Panc1 (cell line): ENCODE results near the gene FPGS. TPM values are rescaled to one million over a fixed set of nuclear protein-coding genes. Genes with fewer than 3 reads are reported as not detected.

Source experiments
- ATAC-seq: fragments of 200-7000 bp; cut with Tn5 transposase; 2 replicates; pipeline ENCODE4 v1.9.1; 2020; ENCODE audit warnings: mild to moderate bottlenecking, moderate library complexity
- BruUV-seq: library from RNA; stranded (reverse); fragments of 400-500 nt; replicated peaks from 2 replicates; lab custom pipeline; 2021; lab: Mats Ljungman, UMichigan
- CTCF ChIA-PET: fragments of 300-600 bp; sonication (Branson Sonifier 250); formaldehyde crosslinking; loops from one replicate; lab custom pipeline; 2022; ENCODE audit warnings: antibody characterized with exemption; lab: Charles Lee
- POLR2A ChIA-PET: fragments of 300-600 bp; sonication (Branson Sonifier 250); formaldehyde crosslinking; loops from one replicate; lab custom pipeline; 2022; ENCODE audit warnings: antibody characterized with exemption; lab: Charles Lee
- DNase-seq: peaks from one replicate; pipeline ENCODE4 v3.0.0-alpha.2; 2010; ENCODE audit warnings: low read depth, low spot score
- H3K27ac ChIP-seq: 2 replicates; pipeline ENCODE4 v1.5.1; 2011; ENCODE audit warnings: mild to moderate bottlenecking, low read length, inconsistent platforms
- H3K27me3 ChIP-seq: fragments of 200-500 bp; sonication (Bioruptor generic); 2 replicates; pipeline ENCODE4 v1.6.0; 2014; ENCODE audit warnings: low read length, inconsistent platforms; ENCODE audit not compliant: control insufficient read depth, insufficient read depth
- H3K36me3 ChIP-seq: fragments of 200-500 bp; sonication (Bioruptor generic); 2 replicates; pipeline ENCODE4 v1.5.1; 2014; ENCODE audit warnings: inconsistent platforms, mild to moderate bottlenecking, low read length, moderate library complexity; ENCODE audit not compliant: control insufficient read depth, insufficient read depth
- H3K4me1 ChIP-seq: 2 replicates; pipeline ENCODE4 v1.5.1; 2011; ENCODE audit warnings: inconsistent platforms, mild to moderate bottlenecking, low read length, moderate library complexity; ENCODE audit not compliant: control insufficient read depth, insufficient read depth
- H3K4me3 ChIP-seq, 2 experiments: 2 replicates each; pipeline ENCODE4 v1.5.1; 2011 to 2012; ENCODE audit warnings: low read depth in 2 of 2, low read length in 2 of 2, mild to moderate bottlenecking in 2 of 2, inconsistent platforms in 1 of 2, moderate library complexity in 1 of 2
- H3K9me3 ChIP-seq: fragments of 200-500 bp; sonication (Bioruptor generic); 2 replicates; pipeline ENCODE4 v1.5.1; 2014; ENCODE audit warnings: low read depth, mild to moderate bottlenecking, inconsistent platforms, low read length, moderate library complexity; ENCODE audit not compliant: control insufficient read depth, insufficient read depth
- CTCF ChIP-seq: fragments of 450-650 bp; IDR thresholded peaks from 2 replicates; pipeline ENCODE4 v1.5.1; 2017; ENCODE audit warnings: mild to moderate bottlenecking
- POLR2AphosphoS5 ChIP-seq: IDR thresholded peaks from 2 replicates; pipeline ENCODE4 v1.6.1; 2012; ENCODE audit warnings: mild to moderate bottlenecking, low read depth, low read length, moderate library complexity
- REST ChIP-seq, 2 experiments: IDR thresholded peaks; 2 replicates each; pipeline ENCODE4 v1.6.1; 2011 to 2012; ENCODE audit warnings: low read depth in 2 of 2, control low read depth in 1 of 2, low read length in 1 of 2, mild to moderate bottlenecking in 1 of 2, moderate library complexity in 1 of 2; ENCODE audit not compliant: insufficient read depth in 1 of 2
- SIN3A ChIP-seq: IDR thresholded peaks from 2 replicates; pipeline ENCODE4 v1.6.1; 2012; ENCODE audit warnings: low read depth, mild to moderate bottlenecking, low read length, moderate library complexity, borderline replicate concordance; ENCODE audit not compliant: insufficient read depth
- TCF7L2 ChIP-seq: IDR thresholded peaks from 2 replicates; pipeline ENCODE4 v1.6.1; 2011; ENCODE audit warnings: mild to moderate bottlenecking, low read depth, low read length, inconsistent platforms
- in situ Hi-C: cut with HindIII; loops from 2 replicates; pipeline ENCODE4 v1.10.0; 2016; ENCODE audit warnings: low sequenced_read_pairs, low pct_unique_long_range_greater_than_20kb
- intact Hi-C: fragments of 100-400 bp; cut with micrococcal nuclease; formaldehyde crosslinking; loops from one replicate; pipeline ENCODE4 v1.10.0; 2022; ENCODE audit not compliant: unreplicated experiment
- total RNA-seq: library from RNA; stranded (reverse); gene quantifications from one replicate; pipeline ENCODE4 v1.2.1, GENCODE V29; 2021; ENCODE audit not compliant: unreplicated experiment

FPGS gene
- total RNA-seq, 1 experiment from 2014 or later, result 56.5 TPM

- Histone ChIP-seq H3K36me3 (no peaks in the 10 kb centered on the region), H3K27ac (peak overlapping the region; percentile 91), H3K27me3 (no peaks in the 10 kb centered on the region), H3K4me1 (peaks cover 12% of the 10 kb centered on the region), H3K9me3 (no peaks in the 10 kb centered on the region), H3K4me3 (peak overlapping the region; percentile 80 to 81)
- ChIA-PET POLR2A (interaction anchor here (0.6 kb wide), 1 partner anchor 69 kb away, joined by 3 read pairs; the partner anchor contains the start of gene TOR2A), CTCF (no interaction called here)
- DNase-seq (no peak), ATAC-seq (0 out of 2 replicates have a peak, but pooled peaks have one; percentile 23)
- in situ Hi-C loops, result no loop called here
- TF ChIP-seq REST (IDR thresholded peaks at IDR 0.05; ENCODE audit: insufficient read depth in 1 of 2, low read depth in 2 of 2, low read length in 1 of 2) (no peak), TCF7L2 (no peak)
- intact Hi-C loops, result loop anchor here (10.0 kb wide), 1 partner anchor 71 kb away; the partner anchor contains the start of gene AK1
- TSS peak; percentile 81 for BruUV-seq
These were observed 1.0 kb downstream of the FPGS start for GRCh38 chr9:127803507-127804352.

- ChIA-PET POLR2A (interaction anchor here (0.6 kb wide), 1 partner anchor 35 kb away, joined by 4 read pairs; no protein-coding TSS in a partner anchor), CTCF (interaction anchor here (0.6 kb wide), 1 partner anchor 19 kb away, joined by 4 read pairs; no protein-coding TSS in a partner anchor)
- no peaks in the 10 kb centered on the region for H3K27me3 ChIP-seq
- H3K27ac ChIP-seq, result no peak overlapping the region
- H3K9me3 ChIP-seq, result no peaks in the 10 kb centered on the region
- no peaks in the 10 kb centered on the region for H3K36me3 ChIP-seq
- TF ChIP-seq CTCF, result no peak; the same call in 1 of the 2 replicates
- ATAC-seq, result no peak
- in situ Hi-C loops (no loop called here), intact Hi-C loops (loop anchor here (10.0 kb wide), 1 partner anchor 69 kb away; the partner anchor contains the start of gene AK1)
- H3K4me1 ChIP-seq, result peaks cover 12% of the 10 kb centered on the region
- DNase-seq, result no peak
- TSS peak; percentile 85 for BruUV-seq
- H3K4me3 ChIP-seq, result no peak overlapping the region
These were observed 2.9 kb downstream of the FPGS start for GRCh38 chr9:127805620-127806019.

- CTCF ChIA-PET, result no interaction called here
- Histone ChIP-seq H3K9me3 (no peaks in the 10 kb centered on the region), H3K27ac (no peak overlapping the region), H3K36me3 (no peaks in the 10 kb centered on the region), H3K4me1 (peaks cover 12% of the 10 kb centered on the region), H3K27me3 (no peaks in the 10 kb centered on the region), H3K4me3 (no peak overlapping the region)
- BruUV-seq, result no TSS peak
- DNase-seq (no peak), ATAC-seq (no peak)
- POLR2A ChIA-PET, result no interaction called here
- in situ Hi-C loops (no loop called here), intact Hi-C loops (loop anchor here (10.0 kb wide), 1 partner anchor 68 kb away; the partner anchor contains the start of gene AK1)
- no peak for TF ChIP-seq TCF7L2
- no peak for TF ChIP-seq REST (IDR thresholded peaks at IDR 0.05; ENCODE audit: insufficient read depth in 1 of 2, low read depth in 2 of 2, low read length in 1 of 2)
- TF ChIP-seq CTCF, result no peak
- no peak for TF ChIP-seq SIN3A
- TF ChIP-seq POLR2AphosphoS5, result no peak
These were observed 4.2 kb downstream of the FPGS start for GRCh38 chr9:127806871-127807270.
